Neuronal stem cell (in vitro differentiated cells): ENCODE results near the gene TLE3.

ENCODE experiments used
- DNase-seq: peaks from one replicate; pipeline ENCODE4 v3.0.0-alpha.2; 2013; ENCODE audit warnings: low spot score
- H2AFZ ChIP-seq: one replicate; pipeline ENCODE4 v1.6.1; 2013; ENCODE audit warnings: mild to moderate bottlenecking, low read length, inconsistent platforms
- H2AK5ac ChIP-seq: 2 replicates; pipeline ENCODE4 v1.6.1; 2013; ENCODE audit warnings: low read depth, mild to moderate bottlenecking, inconsistent platforms, low read length, moderate library complexity, mixed read lengths
- H2BK120ac ChIP-seq: 2 replicates; pipeline ENCODE4 v1.6.1; 2013; ENCODE audit warnings: low read depth, mild to moderate bottlenecking, inconsistent platforms, low read length, moderate library complexity, mixed read lengths
- H2BK12ac ChIP-seq: one replicate; pipeline ENCODE4 v1.6.1; 2013; ENCODE audit warnings: low read length, inconsistent platforms
- H2BK15ac ChIP-seq: 2 replicates; pipeline ENCODE4 v1.6.1; 2013; ENCODE audit warnings: mild to moderate bottlenecking, low read length, inconsistent platforms, mixed read lengths
- H2BK5ac ChIP-seq: one replicate; pipeline ENCODE4 v1.6.1; 2013; ENCODE audit warnings: inconsistent platforms, mild to moderate bottlenecking, low read length, moderate library complexity
- H3K14ac ChIP-seq: one replicate; pipeline ENCODE4 v1.6.1; 2013; ENCODE audit warnings: low read length, inconsistent platforms
- H3K18ac ChIP-seq: 2 replicates; pipeline ENCODE4 v1.6.1; 2013; ENCODE audit warnings: low read length, inconsistent platforms
- H3K23ac ChIP-seq: 2 replicates; pipeline ENCODE4 v1.6.1; 2013; ENCODE audit warnings: low read depth, mild to moderate bottlenecking, mixed read lengths, low read length, inconsistent platforms; ENCODE audit not compliant: poor library complexity
- H3K27ac ChIP-seq: replicated peaks from 3 replicates; pipeline ENCODE4 v1.5.1; 2013; ENCODE audit warnings: low read length, inconsistent platforms
- H3K27me3 ChIP-seq, 3 experiments: 2 replicates each; pipeline ENCODE4 v1.6.1; 2013; ENCODE audit warnings: low read length in 3 of 3, mild to moderate bottlenecking in 2 of 3, inconsistent platforms in 1 of 3, low read depth in 1 of 3, mixed read lengths in 1 of 3, moderate library complexity in 1 of 3; ENCODE audit not compliant: control insufficient read depth in 3 of 3, insufficient read depth in 3 of 3
- H3K36me3 ChIP-seq, 2 donors: replicated peaks in 1 of 2; 2 replicates each; pipeline ENCODE4 v1.6.1; 2013; ENCODE audit warnings: low read length in 2 of 2; ENCODE audit not compliant: control insufficient read depth in 2 of 2, insufficient read depth in 2 of 2
- H3K4ac ChIP-seq: 2 replicates; pipeline ENCODE4 v1.6.1; 2013; ENCODE audit warnings: inconsistent platforms, mild to moderate bottlenecking, low read length, moderate library complexity
- H3K4me1 ChIP-seq, 2 donors: 1 replicate in 1 of 2; 2 replicates in 1 of 2; pipeline ENCODE4 v1.6.1; 2013; ENCODE audit warnings: low read length in 2 of 2, low read depth in 1 of 2; ENCODE audit not compliant: control insufficient read depth in 2 of 2, insufficient read depth in 1 of 2
- H3K4me2 ChIP-seq: one replicate; pipeline ENCODE4 v1.6.1; 2013; ENCODE audit warnings: mild to moderate bottlenecking, low read length, inconsistent platforms; ENCODE audit not compliant: insufficient read depth, poor library complexity, severe bottlenecking
- H3K4me3 ChIP-seq, 2 donors: 2 replicates each; pipeline ENCODE4 v1.5.1; 2013; ENCODE audit warnings: low read length in 2 of 2, mild to moderate bottlenecking in 2 of 2, inconsistent platforms in 1 of 2, moderate library complexity in 1 of 2
- H3K79me1 ChIP-seq: one replicate; pipeline ENCODE4 v1.6.1; 2013; ENCODE audit warnings: low read depth, mild to moderate bottlenecking, inconsistent platforms, low read length, moderate library complexity
- H3K9ac ChIP-seq: one replicate; pipeline ENCODE4 v1.6.1; 2013; ENCODE audit warnings: mild to moderate bottlenecking, low read depth, low read length, inconsistent platforms; ENCODE audit not compliant: poor library complexity
- H3K9me3 ChIP-seq, 2 donors: replicated peaks in 1 of 2; 2 replicates each; pipeline versions ENCODE3 to v1.6.1; 2013; ENCODE audit warnings: low read length in 2 of 2, mild to moderate bottlenecking in 2 of 2, inconsistent platforms in 1 of 2, low read depth in 1 of 2, mixed read lengths in 1 of 2, moderate library complexity in 1 of 2; ENCODE audit not compliant: control insufficient read depth in 2 of 2, insufficient read depth in 1 of 2
- H4K8ac ChIP-seq: one replicate; pipeline ENCODE4 v1.6.1; 2013; ENCODE audit warnings: low read depth, mild to moderate bottlenecking, inconsistent platforms, low read length, moderate library complexity
- H4K91ac ChIP-seq: one replicate; pipeline ENCODE4 v1.6.1; 2013; ENCODE audit warnings: low read length, low read depth, mild to moderate bottlenecking, inconsistent platforms; ENCODE audit not compliant: poor library complexity
- WGBS, 2 donors: extraction: QIAGEN DNeasy Blood & Tissue Kit; methylation state at CpG; one replicate each; pipeline ENCODE4 v1.1.7; 2013; ENCODE audit warnings: missing lambda C conversion rate in 2 of 2, mixed read lengths in 1 of 2; ENCODE audit not compliant: insufficient read length in 2 of 2, insufficient replicate concordance in 1 of 2; ENCODE audit errors: extremely low coverage in 2 of 2; 5-methylcytosine and 5-hydroxymethylcytosine counted together

TLE3 gene

GRCh38 chr15:70067011-70067410, 30.7 kb downstream of the TLE3 start:
- Histone ChIP-seq H2AK5ac (no peak overlapping the region), H3K14ac (no peak overlapping the region), H3K27me3 (no peaks in the 10 kb centered on the region), H3K9me3 (no peaks in the 10 kb centered on the region), H2BK5ac (no peak overlapping the region), H3K4me2 (no peak overlapping the region), H2BK120ac (no peak overlapping the region), H2AFZ (no peak overlapping the region), H3K4me1 (peaks cover 0 to 30% of the 10 kb centered on the region in 2 donors), H3K27ac (no peak overlapping the region), H3K79me1 (peaks cover 4% of the 10 kb centered on the region), H3K4me3 (no peak overlapping the region), H3K36me3 (peaks cover 25 to 96% of the 10 kb centered on the region in 2 donors), H3K9ac (no peak overlapping the region), H3K18ac (no peak overlapping the region), H3K23ac (no peak overlapping the region), H2BK15ac (no peak overlapping the region), H2BK12ac (no peak overlapping the region), H4K8ac (no peak overlapping the region), H3K4ac (no peak overlapping the region), H4K91ac (no peak overlapping the region)
- DNase-seq, result no peak
- no CpG with 5 or more reads among the region's 2 CpGs for WGBS, 2 donors

GRCh38 chr15:70066447-70066846, 31.3 kb downstream of the TLE3 start:
- Histone ChIP-seq H2AK5ac (no peak overlapping the region), H3K36me3 (peaks cover 28 to 96% of the 10 kb centered on the region in 2 donors)

GRCh38 chr15:70066004-70066403, 31.7 kb downstream of the TLE3 start:
- no peak overlapping the region for H3K14ac ChIP-seq
- H3K4ac ChIP-seq, result no peak overlapping the region
- no peak overlapping the region for H3K4me2 ChIP-seq
- no peak overlapping the region for H2AFZ ChIP-seq
- no CpG with 5 or more reads among the region's 12 CpGs for WGBS, 2 donors
- peaks cover 28 to 96% of the 10 kb centered on the region in 2 donors for H3K36me3 ChIP-seq
- H3K23ac ChIP-seq, result no peak overlapping the region
- no peak overlapping the region for H3K27ac ChIP-seq
- no peak overlapping the region for H3K9ac ChIP-seq
- no peak overlapping the region for H4K8ac ChIP-seq
- no peak overlapping the region for H2AK5ac ChIP-seq
- H3K79me1 ChIP-seq, result peaks cover 5% of the 10 kb centered on the region
- no peak overlapping the region for H2BK120ac ChIP-seq
- H2BK12ac ChIP-seq, result no peak overlapping the region
- no peak overlapping the region for H2BK15ac ChIP-seq
- H3K18ac ChIP-seq, result no peak overlapping the region
- no peak overlapping the region for H2BK5ac ChIP-seq
- no peak overlapping the region for H4K91ac ChIP-seq
- DNase-seq, result no peak
- H3K27me3 ChIP-seq, result no peaks in the 10 kb centered on the region
- H3K4me3 ChIP-seq, result no peak overlapping the region
- H3K9me3 ChIP-seq, result no peaks in the 10 kb centered on the region
- peaks cover 0 to 25% of the 10 kb centered on the region in 2 donors for H3K4me1 ChIP-seq

More at GRCh38 chr15:70066447-70066846, 31.3 kb downstream of the TLE3 start:
- Histone ChIP-seq H4K91ac (no peak overlapping the region), H2BK5ac (no peak overlapping the region), H3K27me3 (no peaks in the 10 kb centered on the region), H2AFZ (no peak overlapping the region), H3K27ac (no peak overlapping the region), H3K4ac (no peak overlapping the region), H3K79me1 (peaks cover 5% of the 10 kb centered on the region), H3K4me2 (no peak overlapping the region), H3K4me1 (peaks cover 0 to 29% of the 10 kb centered on the region in 2 donors), H3K9me3 (no peaks in the 10 kb centered on the region), H3K23ac (no peak overlapping the region), H4K8ac (no peak overlapping the region), H2BK120ac (no peak overlapping the region), H3K9ac (no peak overlapping the region), H2BK12ac (no peak overlapping the region), H3K18ac (peak overlapping the region; percentile 62), H3K4me3 (no peak overlapping the region), H3K14ac (no peak overlapping the region), H2BK15ac (no peak overlapping the region)
- WGBS, 2 donors, result no CpG with 5 or more reads among the region's 5 CpGs
- no peak for DNase-seq

GRCh38 chr15:70065006-70065722, 32.6 kb downstream of the TLE3 start:
- H2BK5ac ChIP-seq, result no peak overlapping the region
- no peak overlapping the region for H2BK120ac ChIP-seq
- no peak overlapping the region for H3K27ac ChIP-seq
- H3K27me3 ChIP-seq, result no peaks in the 10 kb centered on the region
- H3K9ac ChIP-seq, result no peak overlapping the region
- H3K4ac ChIP-seq, result no peak overlapping the region
- WGBS, 2 donors, result no CpG with 5 or more reads among the region's 6 CpGs
- H3K4me3 ChIP-seq, result no peak overlapping the region
- no peaks in the 10 kb centered on the region for H3K9me3 ChIP-seq
- no peak overlapping the region for H3K4me2 ChIP-seq
- no peak overlapping the region for H3K23ac ChIP-seq
- no peak overlapping the region for H4K8ac ChIP-seq
- no peak overlapping the region for H3K14ac ChIP-seq
- no peak overlapping the region for H3K18ac ChIP-seq
- H2BK12ac ChIP-seq, result no peak overlapping the region
- DNase-seq, result no peak
- no peak overlapping the region for H4K91ac ChIP-seq
- H3K79me1 ChIP-seq, result peaks cover 5% of the 10 kb centered on the region
- peaks cover 0 to 27% of the 10 kb centered on the region in 2 donors for H3K4me1 ChIP-seq
- no peak overlapping the region for H2AK5ac ChIP-seq
- H2BK15ac ChIP-seq, result no peak overlapping the region
- H2AFZ ChIP-seq, result no peak overlapping the region
- H3K36me3 ChIP-seq, result peaks cover 30 to 96% of the 10 kb centered on the region in 2 donors
